H1 (cell line): ENCODE data around the gene CASTOR1. TPM values are rescaled to one million over a fixed set of nuclear protein-coding genes. Genes with fewer than 3 reads are reported as not detected.

Experiments used
- CTCF ChIA-PET: fragments of 300-600 bp; sonication (Branson Sonifier 250); formaldehyde crosslinking; loops from one replicate; lab custom pipeline; 2021; ENCODE audit not compliant: partially characterized antibody; lab: Charles Lee
- POLR2A ChIA-PET: fragments of 300-600 bp; sonication (Branson Sonifier 250); formaldehyde crosslinking; loops from one replicate; lab custom pipeline; 2021; ENCODE audit warnings: inconsistent platforms; ENCODE audit not compliant: partially characterized antibody; lab: Charles Lee
- DNase-seq, 2 experiments: peaks; one replicate each; pipeline versions ENCODE4 v3.0.0 to v3.0.0-alpha.2; 2010 to 2022; ENCODE audit warnings: low spot score in 2 of 2, low read depth in 1 of 2, mixed read lengths in 1 of 2
- FAIRE-seq: peaks from 2 replicates; lab custom pipeline; 2011; peaks lifted over from hg19 to GRCh38; lab: Jason Lieb, UNC
- H2AFZ ChIP-seq: 2 replicates; pipeline ENCODE4 v1.8.1; 2012; ENCODE audit warnings: low read length, inconsistent platforms
- H2AK5ac ChIP-seq: 2 replicates; pipeline ENCODE4 v1.6.1; 2013; ENCODE audit warnings: low read depth, low read length
- H2BK120ac ChIP-seq: replicated peaks from 2 replicates; pipeline ENCODE3; 2013; ENCODE audit warnings: low read depth, low read length, inconsistent platforms
- H2BK12ac ChIP-seq: 2 replicates; pipeline ENCODE4 v1.6.1; 2013; ENCODE audit warnings: low read depth, low read length
- H2BK15ac ChIP-seq: 2 replicates; pipeline ENCODE4 v1.6.1; 2013; ENCODE audit warnings: low read length
- H2BK20ac ChIP-seq: 2 replicates; pipeline ENCODE4 v1.6.1; 2013; ENCODE audit warnings: low read length
- H2BK5ac ChIP-seq: 2 replicates; pipeline ENCODE4 v1.6.1; 2013; ENCODE audit warnings: low read depth, low read length
- H3K14ac ChIP-seq: 2 replicates; pipeline ENCODE4 v1.6.1; 2013; ENCODE audit warnings: inconsistent platforms; ENCODE audit not compliant: insufficient read length
- H3K18ac ChIP-seq: 2 replicates; pipeline ENCODE4 v1.6.1; 2013; ENCODE audit warnings: low read length; ENCODE audit errors: extremely low read depth
- H3K23ac ChIP-seq: 2 replicates; pipeline ENCODE4 v1.6.1; 2013; ENCODE audit warnings: inconsistent platforms; ENCODE audit not compliant: insufficient read length
- H3K23me2 ChIP-seq: 2 replicates; pipeline ENCODE4 v1.6.1; 2013; ENCODE audit warnings: low read depth, low read length
- H3K27ac ChIP-seq: 2 replicates; pipeline ENCODE4 v1.6.1; 2011; ENCODE audit warnings: low read depth, low read length, inconsistent platforms
- H3K27me3 ChIP-seq, 4 experiments: replicated peaks in 1 of 4; 1 replicate in 1 of 4; 2 replicates in 3 of 4; pipeline versions ENCODE4 v1.6.1 to v1.8.1; 2011 to 2013; ENCODE audit warnings: low read length in 3 of 4, mild to moderate bottlenecking in 3 of 4, inconsistent platforms in 2 of 4, mixed read lengths in 2 of 4, moderate library complexity in 1 of 4; ENCODE audit not compliant: control insufficient read depth in 3 of 4, insufficient read depth in 3 of 4; ENCODE audit errors: extremely low read depth in 1 of 4
- H3K36me3 ChIP-seq, 4 experiments: 2 replicates each; pipeline versions ENCODE4 v1.6.1 to v1.8.1; 2011 to 2013; ENCODE audit warnings: mild to moderate bottlenecking in 4 of 4, low read length in 3 of 4, moderate library complexity in 2 of 4, control low read depth in 1 of 4, inconsistent platforms in 1 of 4; ENCODE audit not compliant: insufficient read depth in 4 of 4, control insufficient read depth in 2 of 4
- H3K4ac ChIP-seq: replicated peaks from 2 replicates; pipeline ENCODE3; 2013; ENCODE audit warnings: low read length, low read depth, mixed read lengths, inconsistent platforms; ENCODE audit not compliant: insufficient read length
- H3K4me1 ChIP-seq, 4 experiments: replicated peaks in 1 of 4; 1 replicate in 1 of 4; 2 replicates in 3 of 4; pipeline versions ENCODE4 v1.6.1 to v1.8.1; 2011 to 2013; ENCODE audit warnings: low read length in 3 of 4, inconsistent platforms in 2 of 4, mixed read lengths in 1 of 4; ENCODE audit not compliant: insufficient read depth in 4 of 4, control insufficient read depth in 3 of 4
- H3K4me2 ChIP-seq, 2 experiments: 2 replicates each; pipeline versions ENCODE4 v1.6.1 to v1.8.1; 2011 to 2013; ENCODE audit warnings: low read depth in 2 of 2, low read length in 2 of 2, control low read depth in 1 of 2, inconsistent platforms in 1 of 2, mild to moderate bottlenecking in 1 of 2; ENCODE audit not compliant: insufficient read depth in 1 of 2
- H3K4me3 ChIP-seq, 4 experiments: fragments of 200-600, 300-600 bp in 1 of 4; sonication (generic), shearing (Covaris generic), sonication (Bioruptor Twin) in 1 of 4; 2 replicates each; pipeline versions ENCODE4 v1.5.1 to v1.8.1; 2011 to 2016; ENCODE audit warnings: low read length in 4 of 4, low read depth in 3 of 4, control low read depth in 2 of 4, inconsistent platforms in 2 of 4, mild to moderate bottlenecking in 2 of 4, mixed read lengths in 1 of 4, moderate library complexity in 1 of 4; ENCODE audit not compliant: insufficient read depth in 2 of 4; ENCODE audit errors: extremely low read depth in 1 of 4
- H3K56ac ChIP-seq: replicated peaks from 2 replicates; pipeline ENCODE3; 2013; ENCODE audit warnings: low read depth, mild to moderate bottlenecking, mixed read lengths, low read length, inconsistent platforms; ENCODE audit not compliant: insufficient read length
- H3K79me1 ChIP-seq: 2 replicates; pipeline ENCODE4 v1.6.1; 2013; ENCODE audit warnings: low read depth, low read length, control low read depth
- H3K79me2 ChIP-seq, 2 experiments: 2 replicates each; pipeline versions ENCODE4 v1.6.1 to v1.8.1; 2012 to 2013; ENCODE audit warnings: low read length in 2 of 2, mild to moderate bottlenecking in 2 of 2, inconsistent platforms in 1 of 2; ENCODE audit not compliant: insufficient read depth in 2 of 2, control insufficient read depth in 1 of 2
- H3K9ac ChIP-seq, 4 experiments: replicated peaks in 1 of 4; 1 replicate in 1 of 4; 2 replicates in 3 of 4; pipeline versions ENCODE4 v1.6.1 to v1.8.1; 2011 to 2013; ENCODE audit warnings: low read depth in 3 of 4, low read length in 3 of 4, control low read depth in 2 of 4, mild to moderate bottlenecking in 2 of 4, moderate library complexity in 2 of 4, inconsistent platforms in 1 of 4; ENCODE audit errors: extremely low read depth in 1 of 4
- H3K9me3 ChIP-seq, 2 experiments: 2 replicates each; pipeline versions ENCODE4 v1.6.1 to v1.8.1; 2012 to 2013; ENCODE audit warnings: mild to moderate bottlenecking in 2 of 2, moderate library complexity in 2 of 2, control low read depth in 1 of 2, inconsistent platforms in 1 of 2, low read depth in 1 of 2, low read length in 1 of 2, mixed read lengths in 1 of 2; ENCODE audit not compliant: insufficient read depth in 2 of 2
- H4K20me1 ChIP-seq, 2 experiments: replicated peaks in 1 of 2; 2 replicates each; pipeline versions ENCODE3 to v1.8.1; 2011 to 2013; ENCODE audit warnings: inconsistent platforms in 2 of 2, low read length in 2 of 2, mild to moderate bottlenecking in 1 of 2; ENCODE audit not compliant: insufficient read depth in 2 of 2, control insufficient read depth in 1 of 2
- H4K5ac ChIP-seq: 2 replicates; pipeline ENCODE4 v1.6.1; 2013; ENCODE audit warnings: low read length, low read depth, mixed read lengths, inconsistent platforms; ENCODE audit not compliant: insufficient read length
- H4K8ac ChIP-seq: 2 replicates; pipeline ENCODE4 v1.8.0; 2013; ENCODE audit warnings: mild to moderate bottlenecking, moderate library complexity, low read length, inconsistent platforms; ENCODE audit not compliant: insufficient read depth; ENCODE audit errors: extremely low read depth
- H4K91ac ChIP-seq: replicated peaks from 2 replicates; pipeline ENCODE3; 2013; ENCODE audit warnings: low read length, mixed read lengths, inconsistent platforms; ENCODE audit not compliant: insufficient read length
- CHD2 ChIP-seq: IDR thresholded peaks from 2 replicates; pipeline ENCODE4 v1.6.1; 2012; ENCODE audit warnings: low read length, improper control_type of control experiment
- PHF8 ChIP-seq: fragments of 200-600 bp; sonication (generic); conservative IDR thresholded peaks from 2 replicates; pipeline ENCODE4 v1.7.1; 2012; ENCODE audit warnings: low read depth, mild to moderate bottlenecking, inconsistent platforms, low read length, moderate library complexity
- SP1 ChIP-seq: IDR thresholded peaks from 2 replicates; pipeline ENCODE4 v1.6.1; 2011; ENCODE audit warnings: low read depth, low read length
- SP2 ChIP-seq: IDR thresholded peaks from 2 replicates; pipeline ENCODE4 v1.6.1; 2012; ENCODE audit warnings: mild to moderate bottlenecking, low read length, inconsistent platforms
- WGBS, 2 experiments: shearing (Covaris generic) in 1 of 2; methylation state at CpG; one replicate each; pipeline versions ENCODE4 v1.1.6 to v1.1.7; 2013 to 2015; ENCODE audit warnings: low lambda C conversion rate in 2 of 2, mixed read lengths in 2 of 2, inconsistent platforms in 1 of 2, low coverage in 1 of 2, missing lambda C conversion rate in 1 of 2; ENCODE audit not compliant: insufficient replicate concordance in 2 of 2, insufficient coverage in 1 of 2, insufficient read length in 1 of 2; ENCODE audit errors: extremely low coverage in 1 of 2, missing lambda C conversion rate in 1 of 2; 5-methylcytosine and 5-hydroxymethylcytosine counted together
- polyA plus RNA-seq, 7 experiments: library from polyadenylated mRNA; depleted of rRNA in 3 of 7; stranded (reverse) in 5 of 7; unstranded in 2 of 7; fragments of >200 nt in 5 of 7; fragments of 200-250 nt in 2 of 7; gene quantifications; 1 replicate in 5 of 7; 2 replicates in 1 of 7; 4 replicates in 1 of 7; pipeline versions ENCODE4 v1.2.1 to v1.2.3, GENCODE V29; 2011 to 2013; ENCODE audit warnings: missing spikeins in 2 of 7, mixed read lengths in 2 of 7
- total RNA-seq: library from RNA; stranded (reverse); fragmentation: NEBNext Ultra II Directional; extraction: Animal tissue kit (Norgen Biotek cat#: 25700); gene quantifications from 2 replicates; pipeline ENCODE4 v1.2.1, GENCODE V29; 2021

Gene CASTOR1
- total and polyA plus RNA-seq, 2 of the 8 experiments (the other 6 are each of a cell fraction or from before 2014, with no cell fraction given): 10.3 to 36.0 TPM

- Histone ChIP-seq H3K9me3 (no peaks in the 10 kb centered on the region), H3K27ac (no peak overlapping the region), H2AK5ac (no peak overlapping the region), H2BK12ac (no peak overlapping the region), H3K79me2 (no peaks in the 10 kb centered on the region), H2BK20ac (no peak overlapping the region), H3K79me1 (no peaks in the 10 kb centered on the region; the same call in 1 of the 2 replicates), H3K36me3 (peaks cover 36 to 81% (median 68%) of the 10 kb centered on the region in 4 experiments), H4K5ac (no peak overlapping the region), H3K27me3 (no peaks in the 10 kb centered on the region), H3K4ac (no peak overlapping the region), H3K56ac (no peak overlapping the region), H2BK15ac (no peak overlapping the region), H3K23ac (no peak overlapping the region), H3K4me1 (no peaks in the 10 kb centered on the region), H2BK120ac (no peak overlapping the region), H3K4me3 (no peak overlapping the region), H4K20me1 (peaks cover 0 to 10% of the 10 kb centered on the region in 2 experiments), H3K14ac (no peak overlapping the region), H4K91ac (no peak overlapping the region), H2BK5ac (no peak overlapping the region), H3K23me2 (no peaks in the 10 kb centered on the region), H3K18ac (no peak overlapping the region), H3K4me2 (no peak overlapping the region), H2AFZ (no peak overlapping the region), H3K9ac (no peak overlapping the region), H4K8ac (no peak overlapping the region)
- WGBS, 2 experiments: 97% methylated on average over 4 of the region's 4 CpGs; no CpG with 5 or more reads in 1 of the 2 experiments
- POLR2A ChIA-PET: no interaction called here
- FAIRE-seq (no peak), DNase-seq (no peak)
- CTCF ChIA-PET: interaction anchor here (0.8 to 1.7 kb wide), 3 partner anchors 15 to 96 kb away, joined by 3 to 8 read pairs (median 6); no protein-coding TSS in a partner anchor
- TF ChIP-seq SP1 (no peak), SP2 (no peak), CHD2 (no peak), PHF8 (no peak)
Observed at GRCh38 chr22:30334646-30335045, 45.3 kb upstream of the CASTOR1 start.
